Heart left ventricle (tissue), 16 donors: ENCODE measurements around the gene LIF. TPM values are rescaled to one million over a fixed set of nuclear protein-coding genes. Genes with fewer than 3 reads are reported as not detected.

Experiments used
- ATAC-seq, 4 donors: fragments of 200-7000 bp; cut with Tn5 transposase; one replicate each; pipeline ENCODE4 v1.9.1; 2020 to 2022; ENCODE audit warnings: moderate library complexity in 4 of 4, mild to moderate bottlenecking in 3 of 4, moderate number of reproducible peaks in 1 of 4
- DNase-seq, 5 donors: peaks; one replicate each; pipeline ENCODE4 v3.0.0-alpha.2; 2020
- H3K27ac ChIP-seq, 12 donors: fragments of 200-600 bp; sonication (generic) in 4 of 12; one replicate each; pipeline versions ENCODE4 v1.5.0 to v1.8.0; 2016 to 2022; ENCODE audit warnings: mild to moderate bottlenecking in 2 of 12
- H3K27me3 ChIP-seq, 9 donors: fragments of 200-600 bp; sonication (generic) in 2 of 9; one replicate each; pipeline versions ENCODE4 v1.5.1 to v1.8.0; 2016 to 2022; ENCODE audit warnings: mild to moderate bottlenecking in 3 of 9
- H3K36me3 ChIP-seq, 9 donors: fragments of 200-600 bp; sonication (generic) in 2 of 9; one replicate each; pipeline versions ENCODE4 v1.5.0 to v1.8.0; 2018 to 2022; ENCODE audit warnings: mild to moderate bottlenecking in 2 of 9
- H3K4me1 ChIP-seq, 12 donors: fragments of 200-600 bp; sonication (generic) in 4 of 12; one replicate each; pipeline versions ENCODE4 v1.5.0 to v1.8.0; 2016 to 2022; ENCODE audit warnings: mild to moderate bottlenecking in 3 of 12
- H3K4me3 ChIP-seq, 12 donors: fragments of 200-600 bp; sonication (generic) in 4 of 12; one replicate each; pipeline versions ENCODE4 v1.5.0 to v1.8.0; 2017 to 2022; ENCODE audit warnings: mild to moderate bottlenecking in 9 of 12, moderate library complexity in 4 of 12
- H3K9me3 ChIP-seq, 12 donors: fragments of 200-600 bp; sonication (generic) in 4 of 12; one replicate each; pipeline versions ENCODE4 v1.5.0 to v1.8.0; 2016 to 2022; ENCODE audit warnings: mild to moderate bottlenecking in 1 of 12
- POLR2A ChIP-seq, 2 donors: fragments of 450-650 bp; IDR thresholded peaks; one replicate each; pipeline ENCODE4 v1.6.1; 2017; ENCODE audit warnings: antibody characterized with exemption in 2 of 2, mild to moderate bottlenecking in 2 of 2, moderate library complexity in 2 of 2
- WGBS, 4 donors: extraction: QIAGEN DNeasy Blood & Tissue Kit in 2 of 4; methylation state at CpG; one replicate each; pipeline versions ENCODE4 v1.1.5 to v1.1.7; 2013 to 2018; 5-methylcytosine and 5-hydroxymethylcytosine counted together
- intact Hi-C, 10 donors: fragments of 100-400 bp; cut with DNase I; formaldehyde crosslinking; loops; one replicate each; pipeline versions ENCODE4 v1.11.1 to v1.14.2; 2022
- polyA plus RNA-seq, 2 donors: library from polyadenylated mRNA; stranded (reverse); fragments of 200-250 nt; gene quantifications; one replicate each; pipeline ENCODE4 v1.2.3, GENCODE V29; 2013
- total RNA-seq, 9 donors: library from RNA; depleted of rRNA in 2 of 9; stranded (reverse); fragments of >200 nt in 2 of 9; fragmentation: NEBNext Ultra II Directional in 3 of 9; extraction: Animal tissue kit (Norgen Biotek cat#: 25700) in 3 of 9; gene quantifications; one replicate each; pipeline versions ENCODE4 v1.1.0 to v1.2.4, GENCODE V29; 2016 to 2023
- TF ChIP-seq, protein P1 (sequence below), 12 donors: fragments of 200-600 bp; sonication (generic) in 4 of 12; IDR thresholded peaks; one replicate each; pipeline versions ENCODE4 v1.5.0 to v1.8.0; 2018 to 2022; ENCODE audit warnings: antibody characterized with exemption in 12 of 12, mild to moderate bottlenecking in 5 of 12
- donor health status: ischemic (EF 13 %, LVEDD 7.1; RV severe dilation, severe dysfunction).
- donor health status: healthy with polysubstance abuse.
- donor health status: DM: no; HTN: yes; CAD: no.
- donor health status: DM: no; HTN: no; CAD: no.
- donor health status: ischemic (EF 25% LVEDD 6.9; RV normal size, moderate dysfunction).
- donor health status: ischemic (EF 25% LVEDD 5.7; RV mildly dilated, moderate dysfunction).
- donor health status: healthy.
- donor health status: DM: yes; HTN: yes; CAD: no.
- donor health status: ischemic (EF 35%, LVEDD 5.7; RV mildly dilated, moderate dysfunction).
- donor health status: nonischemic (EF 11% LVEDD 7.7; RV severe dilation, severe dysfunction).
- donor health status: DM: yes; HTN: yes; CAD: no.
- donor health status: PGD.
- donor health status: ischemic (EF 29% LVEDD 5.4; RV normal size, mild dysfunction).
- donor health status: nonischemic (EF 23%, LVEDD 6.1; RV moderate dilation, normal function).

The LIF gene
- total and polyA plus RNA-seq, 11 donors: 0.12 to 11.6 (median 0.67) TPM; not detected in 1

DNA sequence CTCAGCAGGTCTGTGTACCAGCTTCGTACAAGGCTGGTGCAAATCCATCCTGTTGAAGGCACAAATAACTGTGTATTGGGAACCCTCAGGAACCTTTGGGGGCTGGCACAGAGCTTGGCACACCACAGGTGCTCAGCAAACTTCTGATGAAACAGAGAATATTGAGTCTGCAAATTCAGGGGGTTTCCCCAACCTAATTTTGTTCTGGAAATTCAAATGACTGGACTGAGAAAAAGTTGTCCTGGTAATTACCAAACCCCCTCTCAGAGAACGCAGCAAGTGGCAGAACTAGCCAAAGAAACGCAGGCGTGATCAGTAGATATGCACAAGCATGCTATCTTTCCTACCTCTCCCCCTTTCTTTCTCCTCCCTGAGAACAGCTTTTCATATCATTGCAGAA lies 47.6 kb downstream of the LIF start:
- H3K4me3 ChIP-seq: no peak overlapping the region
- intact Hi-C loops: no loop called here
- peaks cover 0 to 35% (median 18%) of the 10 kb centered on the region in 12 donors for H3K4me1 ChIP-seq
- no peak overlapping the region for H3K27ac ChIP-seq
- H3K36me3 ChIP-seq: no peaks in the 10 kb centered on the region
- H3K9me3 ChIP-seq: no peaks in the 10 kb centered on the region
- H3K27me3 ChIP-seq: peaks cover 0 to 54% (median 12%) of the 10 kb centered on the region in 9 donors
- DNase-seq (no peak), ATAC-seq (no peak)
- 87 to 91% (median 90%) methylated on average over 4 of the region's 4 CpGs for WGBS, 4 donors
- TF ChIP-seq POLR2A (IDR thresholded peaks at IDR 0.05): no peak
- TF ChIP-seq, protein P1, sequence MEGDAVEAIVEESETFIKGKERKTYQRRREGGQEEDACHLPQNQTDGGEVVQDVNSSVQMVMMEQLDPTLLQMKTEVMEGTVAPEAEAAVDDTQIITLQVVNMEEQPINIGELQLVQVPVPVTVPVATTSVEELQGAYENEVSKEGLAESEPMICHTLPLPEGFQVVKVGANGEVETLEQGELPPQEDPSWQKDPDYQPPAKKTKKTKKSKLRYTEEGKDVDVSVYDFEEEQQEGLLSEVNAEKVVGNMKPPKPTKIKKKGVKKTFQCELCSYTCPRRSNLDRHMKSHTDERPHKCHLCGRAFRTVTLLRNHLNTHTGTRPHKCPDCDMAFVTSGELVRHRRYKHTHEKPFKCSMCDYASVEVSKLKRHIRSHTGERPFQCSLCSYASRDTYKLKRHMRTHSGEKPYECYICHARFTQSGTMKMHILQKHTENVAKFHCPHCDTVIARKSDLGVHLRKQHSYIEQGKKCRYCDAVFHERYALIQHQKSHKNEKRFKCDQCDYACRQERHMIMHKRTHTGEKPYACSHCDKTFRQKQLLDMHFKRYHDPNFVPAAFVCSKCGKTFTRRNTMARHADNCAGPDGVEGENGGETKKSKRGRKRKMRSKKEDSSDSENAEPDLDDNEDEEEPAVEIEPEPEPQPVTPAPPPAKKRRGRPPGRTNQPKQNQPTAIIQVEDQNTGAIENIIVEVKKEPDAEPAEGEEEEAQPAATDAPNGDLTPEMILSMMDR (IDR thresholded peaks at IDR 0.05): no peak

DNA sequence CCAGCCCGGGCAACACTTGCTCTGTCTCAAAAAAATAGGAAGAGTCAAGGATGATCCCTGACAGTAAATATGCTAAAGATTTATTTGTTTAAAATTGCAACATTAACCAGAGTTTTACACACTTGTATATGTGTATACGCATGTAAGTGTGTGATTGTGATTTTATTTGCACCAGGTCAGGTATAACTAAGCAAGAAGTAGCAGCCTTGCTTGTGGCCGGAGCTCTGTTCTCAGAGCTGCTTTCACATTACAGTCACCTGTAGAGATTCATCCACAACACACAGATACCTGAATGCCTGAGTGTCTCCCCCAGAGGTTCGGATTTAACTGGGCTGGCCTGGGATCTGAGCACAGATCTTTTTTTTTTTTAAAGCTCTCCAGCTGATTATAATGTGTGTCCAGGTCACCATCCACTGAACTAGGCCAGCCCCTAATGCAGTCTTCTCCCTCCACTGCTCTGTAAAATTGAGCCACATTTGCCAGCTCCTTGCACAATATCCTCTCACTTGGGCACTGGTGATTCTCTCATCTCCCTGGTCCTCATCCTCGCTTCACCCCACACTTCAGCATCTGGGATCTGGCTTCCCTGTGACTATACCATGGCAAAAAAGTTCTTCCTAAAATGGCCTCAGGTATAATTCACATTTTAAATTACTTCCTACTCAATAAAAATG lies 48.3 kb downstream of the LIF start:
- Histone ChIP-seq H3K4me1 (peaks cover 0 to 42% (median 18%) of the 10 kb centered on the region in 12 donors), H3K27ac (peak overlapping the region in 1 of 12 donors; percentile 84), H3K27me3 (peaks cover 0 to 54% (median 11%) of the 10 kb centered on the region in 9 donors), H3K9me3 (no peaks in the 10 kb centered on the region), H3K4me3 (no peak overlapping the region), H3K36me3 (no peaks in the 10 kb centered on the region)
- 94 to 97% (median 95%) methylated on average over 5 of the region's 5 CpGs for WGBS, 4 donors
- intact Hi-C loops: no loop called here
- no peak for TF ChIP-seq POLR2A (IDR thresholded peaks at IDR 0.05)
- TF ChIP-seq, protein P1 (IDR thresholded peaks at IDR 0.05): no peak
- ATAC-seq (no peak), DNase-seq (no peak)

DNA sequence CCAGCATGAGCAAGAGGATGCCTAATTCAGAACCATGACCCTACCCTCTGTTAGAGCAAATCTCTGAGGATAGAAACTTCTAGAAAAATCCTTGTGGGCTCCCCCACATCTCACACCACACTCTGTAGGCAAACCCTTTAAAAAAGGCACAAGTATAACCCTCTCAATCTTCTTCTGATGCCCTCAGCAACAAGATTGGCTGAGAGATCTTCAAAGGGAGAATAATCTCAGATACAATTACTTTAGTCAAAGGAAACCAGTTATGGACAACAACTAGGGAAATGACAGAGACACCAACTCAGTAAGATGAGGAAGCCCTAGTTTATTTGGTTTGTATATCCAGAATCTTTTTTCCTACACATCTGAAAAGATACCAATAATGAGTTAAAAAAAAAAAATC lies 49.2 kb downstream of the LIF start:
- DNase-seq (no peak), ATAC-seq (no peak)
- no peaks in the 10 kb centered on the region for H3K9me3 ChIP-seq
- peak overlapping the region in 10 of 12 donors; percentile 32 to 88 (median 74) for H3K27ac ChIP-seq
- intact Hi-C loops: no loop called here
- TF ChIP-seq POLR2A (IDR thresholded peaks at IDR 0.05): no peak
- TF ChIP-seq, protein P1 (IDR thresholded peaks at IDR 0.05): no peak
- peaks cover 0 to 51% (median 18%) of the 10 kb centered on the region in 12 donors for H3K4me1 ChIP-seq
- H3K36me3 ChIP-seq: no peaks in the 10 kb centered on the region
- peaks cover 0 to 48% (median 7%) of the 10 kb centered on the region in 9 donors for H3K27me3 ChIP-seq
- H3K4me3 ChIP-seq: no peak overlapping the region

DNA sequence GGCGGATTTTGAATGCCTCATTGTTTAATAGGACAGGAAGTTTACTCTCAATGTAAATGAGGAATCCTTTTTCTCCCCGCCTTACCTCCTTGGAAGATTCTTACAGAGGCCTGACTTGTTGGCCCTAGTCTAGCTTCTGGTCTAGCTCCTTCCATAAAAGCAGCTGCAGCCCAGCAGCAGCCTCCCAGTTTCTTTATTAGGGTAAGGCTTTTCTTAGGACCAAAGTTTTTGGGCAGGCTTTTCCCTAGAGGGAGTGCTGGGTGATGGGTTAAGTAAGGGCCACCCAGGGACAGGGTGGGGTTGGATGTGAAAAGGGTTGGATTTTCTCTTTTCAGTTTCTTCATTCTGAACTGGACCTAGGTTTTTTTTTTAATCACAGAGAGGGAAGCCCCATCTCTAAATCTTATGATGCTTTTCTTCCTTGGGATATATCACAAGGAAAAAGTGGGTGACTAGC lies 49.7 kb downstream of the LIF start:
- no peak for TF ChIP-seq POLR2A (IDR thresholded peaks at IDR 0.05)
- TF ChIP-seq, protein P1 (IDR thresholded peaks at IDR 0.05): no peak
- H3K27me3 ChIP-seq: peaks cover 0 to 47% (median 7%) of the 10 kb centered on the region in 9 donors
- no peak overlapping the region for H3K4me3 ChIP-seq
- ATAC-seq (no peak), DNase-seq (no peak)
- WGBS, 4 donors: 12 to 39% (median 35%) methylated on average over 2 of the region's 2 CpGs
- peak overlapping the region; percentile 29 to 88 (median 72) for H3K27ac ChIP-seq
- H3K9me3 ChIP-seq: no peaks in the 10 kb centered on the region
- H3K36me3 ChIP-seq: no peaks in the 10 kb centered on the region
- peaks cover 0 to 55% (median 16%) of the 10 kb centered on the region in 12 donors for H3K4me1 ChIP-seq
- intact Hi-C loops: no loop called here
